ENCODE data around the gene METTL2B. TPM values are rescaled to one million over a fixed set of nuclear protein-coding genes. Genes with fewer than 3 reads are reported as not detected.
"Not testable (repeated sequence)": the region's sequence is repeated elsewhere in the genome, so short reads cannot be mapped to it uniquely, and the experiment has no call there.

METTL2B gene
- total and polyA plus RNA-seq, 2 donors (not counting 1 experiment from before 2014, with no cell fraction given) = 8.9 to 22.7 TPM

DNA sequence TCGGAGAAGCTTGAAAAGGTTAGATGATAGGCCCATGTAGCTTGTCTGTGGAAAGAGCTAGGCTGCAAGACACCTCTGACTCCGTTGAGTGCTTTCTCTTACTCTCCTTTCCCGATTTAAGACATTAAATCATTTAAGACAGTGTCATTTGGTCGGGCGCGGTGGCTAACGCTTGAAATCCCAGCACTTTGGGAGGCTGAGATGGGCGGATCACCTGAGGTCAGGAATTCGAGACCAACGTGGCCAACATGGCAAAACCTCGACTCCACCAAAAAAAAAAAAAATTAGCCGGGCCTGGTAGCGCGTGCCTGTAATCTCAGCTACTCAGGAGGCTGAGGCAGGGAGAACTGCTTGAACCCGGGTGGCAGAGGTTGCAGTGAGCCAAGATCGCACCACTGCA, 52.6 kb downstream of the METTL2B start:
- H3K27ac Mint-ChIP-seq; H3K4me2 ChIP-seq (replicated peaks; ENCODE audit: low read depth, low read length, poor library complexity, severe bottlenecking); H3K27ac ChIP-seq (ENCODE audit: low read length in 2 of 2); H3K9me3 Mint-ChIP-seq (ENCODE audit: insufficient read depth); H3K79me2 ChIP-seq (ENCODE audit: control insufficient read depth, insufficient read depth, low read length); ATAC-seq (ENCODE audit: low read depth); H3K9ac ChIP-seq (ENCODE audit: low read length); CTCF ChIA-PET; intact Hi-C loops (cut with micrococcal nuclease); H3K4me3 Mint-ChIP-seq; H2AFZ ChIP-seq (ENCODE audit: insufficient read depth, low read depth, low read length, poor library complexity, severe bottlenecking); POLR2A ChIA-PET; DNase-seq; H3K36me3 ChIP-seq (replicated peaks in 1 of 2; ENCODE audit: control extremely low read depth in 1 of 2, control insufficient read depth in 1 of 2, extremely low read depth in 1 of 2, insufficient read depth in 2 of 2, low read length in 1 of 2); H4K20me1 ChIP-seq (ENCODE audit: control insufficient read depth, insufficient read depth, low read length, poor library complexity, severe bottlenecking); H3K27me3 ChIP-seq (replicated peaks in 1 of 4; ENCODE audit: control extremely low read depth in 1 of 4, control insufficient read depth in 3 of 4, insufficient read depth in 4 of 4, low read length in 3 of 4); H3K9me3 ChIP-seq (ENCODE audit: control extremely low read depth in 1 of 3, control insufficient read depth in 2 of 3, insufficient read depth in 1 of 3, low read length in 2 of 3); H3K27me3 Mint-ChIP-seq; H3K4me3 ChIP-seq (ENCODE audit: control extremely low read depth in 1 of 5, extremely low read depth in 1 of 5, insufficient read depth in 1 of 5, low read depth in 2 of 5, low read length in 4 of 5): not testable (repeated sequence)
- peaks cover 24% of the 10 kb centered on the region for H3K4me1 Mint-ChIP-seq
- H3K4me1 ChIP-seq (ENCODE audit: control insufficient read depth in 2 of 2, insufficient read depth in 2 of 2, low read length in 2 of 2) = peaks cover 13 to 18% of the 10 kb centered on the region in 2 donors
- 100% methylated on average over 8 of the region's 16 CpGs for WGBS (ENCODE audit: insufficient coverage)

- Histone ChIP-seq H3K4me3 (ENCODE audit: control extremely low read depth in 1 of 5, extremely low read depth in 1 of 5, insufficient read depth in 1 of 5, low read depth in 2 of 5, low read length in 4 of 5) (peak overlapping the region in 4 of 5 experiments; percentile 42 to 72 (median 68)), H3K4me2 (replicated peaks; ENCODE audit: low read depth, low read length, poor library complexity, severe bottlenecking) (peak overlapping the region; percentile 68), H3K27ac (ENCODE audit: low read length in 2 of 2) (peak overlapping the region; percentile 59 to 87), H3K4me1 (ENCODE audit: control insufficient read depth in 2 of 2, insufficient read depth in 2 of 2, low read length in 2 of 2) (peaks cover 13 to 18% of the 10 kb centered on the region in 2 donors), H2AFZ (ENCODE audit: insufficient read depth, low read depth, low read length, poor library complexity, severe bottlenecking) (peak overlapping the region; percentile 72), H3K79me2 (ENCODE audit: control insufficient read depth, insufficient read depth, low read length) (peaks cover 17% of the 10 kb centered on the region), H3K9ac (ENCODE audit: low read length) (peak overlapping the region; percentile 73)
- DNase-seq = peak; percentile 79
- H3K36me3 ChIP-seq (replicated peaks in 1 of 2; ENCODE audit: control extremely low read depth in 1 of 2, control insufficient read depth in 1 of 2, extremely low read depth in 1 of 2, insufficient read depth in 2 of 2, low read length in 1 of 2); H4K20me1 ChIP-seq (ENCODE audit: control insufficient read depth, insufficient read depth, low read length, poor library complexity, severe bottlenecking); POLR2A ChIA-PET; CTCF ChIA-PET; H3K27me3 Mint-ChIP-seq; H3K27me3 ChIP-seq (replicated peaks in 1 of 4; ENCODE audit: control extremely low read depth in 1 of 4, control insufficient read depth in 3 of 4, insufficient read depth in 4 of 4, low read length in 3 of 4); H3K9me3 ChIP-seq (ENCODE audit: control extremely low read depth in 1 of 3, control insufficient read depth in 2 of 3, insufficient read depth in 1 of 3, low read length in 2 of 3); H3K9me3 Mint-ChIP-seq (ENCODE audit: insufficient read depth): not testable (repeated sequence)
- Mint-ChIP-seq H3K4me1 (peaks cover 28% of the 10 kb centered on the region), H3K27ac (peak overlapping the region; percentile 95), H3K4me3 (peak overlapping the region; percentile 88)
- intact Hi-C loops (cut with micrococcal nuclease) = loop anchor here (2.0 to 5.0 kb wide), 5 partner anchors 53 to 697 kb away; partner anchors contain the start of genes AHCYL2, ATP6V1F, HILPDA and IMPDH1
- ATAC-seq (ENCODE audit: low read depth) = peak; percentile 42
- 0% methylated on average over 38 of the region's 50 CpGs for WGBS (ENCODE audit: insufficient coverage)
Measured at GRCh38 chr7:128530121-128530854, 53.7 kb downstream of the METTL2B start.

All from B cell (primary cell).